ENCODE data around the gene GFM1.

The GFM1 gene

DNA sequence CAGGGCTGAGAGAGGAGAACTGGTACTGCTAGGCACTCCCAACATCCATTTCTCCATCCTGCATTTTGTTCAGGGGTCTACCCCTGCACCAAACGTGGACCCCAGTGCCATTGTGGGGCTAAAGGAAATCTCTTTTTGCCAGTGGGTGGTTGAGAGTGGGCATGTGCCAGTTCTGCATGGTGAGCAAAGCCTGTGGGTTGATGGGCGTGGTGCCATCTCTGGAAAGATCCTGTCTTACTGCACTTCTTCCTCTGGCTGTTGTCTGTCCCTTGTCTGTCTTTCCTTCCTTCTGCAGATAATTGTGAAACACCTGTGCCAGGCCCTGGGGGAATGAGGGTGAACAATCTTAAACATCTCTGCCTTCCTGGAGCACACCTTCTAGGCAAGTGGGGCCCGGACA is 89.3 kb downstream of the GFM1 start:
- Histone ChIP-seq H3K4me1 (ENCODE audit: control insufficient read depth in 1 of 2, insufficient read depth in 2 of 2, low read length in 2 of 2) (peaks cover 7 to 8% of the 10 kb centered on the region in 2 donors), H3K36me3 (ENCODE audit: control insufficient read depth in 1 of 2, insufficient read depth in 2 of 2, low read length in 2 of 2) (no peaks in the 10 kb centered on the region), H3K4me3 (ENCODE audit: low read depth in 1 of 2, low read length in 2 of 2) (no peak overlapping the region), H3K27me3 (ENCODE audit: control insufficient read depth in 1 of 2, insufficient read depth in 2 of 2, low read length in 2 of 2) (no peaks in the 10 kb centered on the region), H3K27ac (ENCODE audit: low read depth, low read length) (no peak overlapping the region), H3K9ac (ENCODE audit: low read depth in 1 of 2, low read length in 2 of 2) (no peak overlapping the region), H3K9me3 (ENCODE audit: control insufficient read depth in 1 of 2, low read length in 2 of 2) (peaks cover 0 to 10% of the 10 kb centered on the region in 2 donors)

GRCh38 chr3:158735296-158736033 is 91.1 kb downstream of the GFM1 start:
- Histone ChIP-seq H3K4me1 (ENCODE audit: control insufficient read depth in 1 of 2, insufficient read depth in 2 of 2, low read length in 2 of 2) (peaks cover 7 to 8% of the 10 kb centered on the region in 2 donors), H3K9ac (ENCODE audit: low read depth in 1 of 2, low read length in 2 of 2) (no peak overlapping the region), H3K4me3 (ENCODE audit: low read depth in 1 of 2, low read length in 2 of 2) (no peak overlapping the region), H3K27ac (ENCODE audit: low read depth, low read length) (no peak overlapping the region), H3K27me3 (ENCODE audit: control insufficient read depth in 1 of 2, insufficient read depth in 2 of 2, low read length in 2 of 2) (no peaks in the 10 kb centered on the region), H3K9me3 (ENCODE audit: control insufficient read depth in 1 of 2, low read length in 2 of 2) (peaks cover 0 to 10% of the 10 kb centered on the region in 2 donors), H3K36me3 (ENCODE audit: control insufficient read depth in 1 of 2, insufficient read depth in 2 of 2, low read length in 2 of 2) (no peaks in the 10 kb centered on the region)

DNA sequence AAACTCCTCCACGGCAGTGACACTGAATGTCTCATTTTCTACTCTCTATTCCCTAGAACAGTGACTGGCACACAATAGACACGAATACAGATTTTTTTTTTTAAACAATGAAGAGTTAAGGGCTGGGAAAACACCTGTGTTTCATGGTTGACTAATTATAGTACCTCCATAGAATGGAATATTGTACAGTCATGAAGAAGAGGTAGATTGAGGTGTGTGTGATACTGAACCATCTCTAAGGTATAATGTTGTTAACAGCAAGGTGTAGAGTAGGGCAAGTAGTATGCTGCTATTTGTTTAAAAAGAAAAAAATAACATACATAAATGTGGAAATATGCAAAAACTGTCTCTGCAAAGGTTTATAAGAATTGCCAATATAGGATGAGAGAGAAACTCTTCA is 93.1 kb downstream of the GFM1 start:
- H3K27ac ChIP-seq (ENCODE audit: low read depth, low read length), result no peak overlapping the region
- H3K9me3 ChIP-seq (ENCODE audit: control insufficient read depth in 1 of 2, low read length in 2 of 2), result peaks cover 0 to 10% of the 10 kb centered on the region in 2 donors
- no peaks in the 10 kb centered on the region for H3K4me1 ChIP-seq (ENCODE audit: control insufficient read depth in 1 of 2, insufficient read depth in 2 of 2, low read length in 2 of 2)
- no peaks in the 10 kb centered on the region for H3K36me3 ChIP-seq (ENCODE audit: control insufficient read depth in 1 of 2, insufficient read depth in 2 of 2, low read length in 2 of 2)
- no peaks in the 10 kb centered on the region for H3K27me3 ChIP-seq (ENCODE audit: control insufficient read depth in 1 of 2, insufficient read depth in 2 of 2, low read length in 2 of 2)
- H3K4me3 ChIP-seq (ENCODE audit: low read depth in 1 of 2, low read length in 2 of 2), result no peak overlapping the region
- no peak overlapping the region for H3K9ac ChIP-seq (ENCODE audit: low read depth in 1 of 2, low read length in 2 of 2)

- Histone ChIP-seq H3K4me3 (ENCODE audit: low read depth in 1 of 2, low read length in 2 of 2) (no peak overlapping the region), H3K9me3 (ENCODE audit: control insufficient read depth in 1 of 2, low read length in 2 of 2) (peaks cover 0 to 10% of the 10 kb centered on the region in 2 donors), H3K9ac (ENCODE audit: low read depth in 1 of 2, low read length in 2 of 2) (no peak overlapping the region), H3K4me1 (ENCODE audit: control insufficient read depth in 1 of 2, insufficient read depth in 2 of 2, low read length in 2 of 2) (no peaks in the 10 kb centered on the region), H3K27ac (ENCODE audit: low read depth, low read length) (no peak overlapping the region), H3K36me3 (ENCODE audit: control insufficient read depth in 1 of 2, insufficient read depth in 2 of 2, low read length in 2 of 2) (no peaks in the 10 kb centered on the region), H3K27me3 (ENCODE audit: control insufficient read depth in 1 of 2, insufficient read depth in 2 of 2, low read length in 2 of 2) (no peaks in the 10 kb centered on the region)
These were observed 93.8 kb downstream of the GFM1 start for GRCh38 chr3:158737976-158738615.

DNA sequence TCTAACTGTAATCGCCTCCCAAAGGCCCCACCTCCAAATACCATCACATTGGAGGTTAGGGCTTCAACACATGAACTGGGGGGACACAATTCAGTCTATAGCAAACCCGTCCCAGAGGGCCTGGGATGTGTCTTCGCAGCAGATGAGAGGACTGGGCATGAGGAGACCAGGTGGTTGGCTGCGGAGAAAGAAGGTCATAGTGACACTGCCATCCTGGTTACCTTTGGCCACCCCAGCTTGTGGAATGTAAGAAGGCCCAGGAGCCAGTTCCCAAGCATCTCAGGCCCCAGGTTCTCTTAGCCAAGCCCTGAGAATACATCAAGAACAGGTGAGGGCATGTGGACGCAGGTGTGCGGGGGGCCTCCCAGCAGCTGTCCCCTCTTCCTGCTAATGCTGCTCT is 94.3 kb downstream of the GFM1 start:
- Histone ChIP-seq H3K9me3 (ENCODE audit: control insufficient read depth in 1 of 2, low read length in 2 of 2) (peaks cover 0 to 10% of the 10 kb centered on the region in 2 donors), H3K36me3 (ENCODE audit: control insufficient read depth in 1 of 2, insufficient read depth in 2 of 2, low read length in 2 of 2) (no peaks in the 10 kb centered on the region), H3K4me1 (ENCODE audit: control insufficient read depth in 1 of 2, insufficient read depth in 2 of 2, low read length in 2 of 2) (no peaks in the 10 kb centered on the region), H3K4me3 (ENCODE audit: low read depth in 1 of 2, low read length in 2 of 2) (no peak overlapping the region), H3K27ac (ENCODE audit: low read depth, low read length) (no peak overlapping the region), H3K9ac (ENCODE audit: low read depth in 1 of 2, low read length in 2 of 2) (no peak overlapping the region), H3K27me3 (ENCODE audit: control insufficient read depth in 1 of 2, insufficient read depth in 2 of 2, low read length in 2 of 2) (no peaks in the 10 kb centered on the region)

DNA sequence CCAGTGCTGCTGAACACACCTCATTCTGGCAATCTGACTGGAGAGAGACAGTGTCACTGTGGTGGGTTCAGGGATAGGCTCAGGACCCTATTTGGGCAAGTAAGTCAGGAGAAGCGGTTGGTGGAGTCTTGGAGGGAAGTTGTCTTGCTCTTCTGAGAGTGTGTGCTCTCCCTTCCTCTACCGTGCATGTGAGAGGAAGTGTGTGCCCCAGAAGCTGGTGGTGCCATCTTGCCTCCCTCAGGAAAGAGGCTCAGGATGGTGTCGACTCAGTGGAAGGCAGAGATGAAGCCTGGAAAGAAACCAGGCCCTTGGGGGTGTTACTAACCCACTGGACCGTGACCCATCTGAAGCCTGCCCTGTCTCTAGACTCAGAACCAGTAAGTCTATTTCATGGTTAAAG is 94.8 kb downstream of the GFM1 start:
- Histone ChIP-seq H3K4me1 (ENCODE audit: control insufficient read depth in 1 of 2, insufficient read depth in 2 of 2, low read length in 2 of 2) (no peaks in the 10 kb centered on the region), H3K9me3 (ENCODE audit: control insufficient read depth in 1 of 2, low read length in 2 of 2) (peaks cover 0 to 10% of the 10 kb centered on the region in 2 donors), H3K27ac (ENCODE audit: low read depth, low read length) (no peak overlapping the region), H3K4me3 (ENCODE audit: low read depth in 1 of 2, low read length in 2 of 2) (no peak overlapping the region), H3K27me3 (ENCODE audit: control insufficient read depth in 1 of 2, insufficient read depth in 2 of 2, low read length in 2 of 2) (no peaks in the 10 kb centered on the region), H3K36me3 (ENCODE audit: control insufficient read depth in 1 of 2, insufficient read depth in 2 of 2, low read length in 2 of 2) (no peaks in the 10 kb centered on the region), H3K9ac (ENCODE audit: low read depth in 1 of 2, low read length in 2 of 2) (no peak overlapping the region)

- no peaks in the 10 kb centered on the region for H3K36me3 ChIP-seq (ENCODE audit: control insufficient read depth in 1 of 2, insufficient read depth in 2 of 2, low read length in 2 of 2)
- no peak overlapping the region for H3K27ac ChIP-seq (ENCODE audit: low read depth, low read length)
- H3K4me1 ChIP-seq (ENCODE audit: control insufficient read depth in 1 of 2, insufficient read depth in 2 of 2, low read length in 2 of 2), result no peaks in the 10 kb centered on the region
- no peaks in the 10 kb centered on the region for H3K27me3 ChIP-seq (ENCODE audit: control insufficient read depth in 1 of 2, insufficient read depth in 2 of 2, low read length in 2 of 2)
- H3K9ac ChIP-seq (ENCODE audit: low read depth in 1 of 2, low read length in 2 of 2), result no peak overlapping the region
- peaks cover 0 to 9% of the 10 kb centered on the region in 2 donors for H3K9me3 ChIP-seq (ENCODE audit: control insufficient read depth in 1 of 2, low read length in 2 of 2)
- no peak overlapping the region for H3K4me3 ChIP-seq (ENCODE audit: low read depth in 1 of 2, low read length in 2 of 2)
These were observed 95.3 kb downstream of the GFM1 start for GRCh38 chr3:158739661-158740060.
